Nephron progenitor cell (in vitro differentiated cells): ENCODE results near the gene GNAI3.

Experiments used
- DNase-seq: peaks from one replicate; pipeline ENCODE4 v3.0.0; 2021
- H3K27ac Mint-ChIP-seq: 2 replicates; pipeline ENCODE4 v1.8.0; 2021; ENCODE audit warnings: mild to moderate bottlenecking, moderate library complexity, mixed read lengths
- H3K27me3 Mint-ChIP-seq: 2 replicates; pipeline ENCODE4 v1.8.0; 2021; ENCODE audit warnings: mild to moderate bottlenecking, low read depth, mixed read lengths; ENCODE audit not compliant: poor library complexity
- H3K36me3 Mint-ChIP-seq: 2 replicates; pipeline ENCODE4 v1.8.0; 2021; ENCODE audit warnings: low read depth, mixed read lengths
- H3K4me1 Mint-ChIP-seq: 2 replicates; pipeline ENCODE4 v1.8.0; 2021; ENCODE audit warnings: mixed read lengths
- H3K4me3 Mint-ChIP-seq: 2 replicates; pipeline ENCODE4 v1.8.0; 2021; ENCODE audit warnings: mild to moderate bottlenecking, moderate library complexity, mixed read lengths
- H3K9me3 Mint-ChIP-seq: 2 replicates; pipeline ENCODE4 v1.8.0; 2021; ENCODE audit warnings: mild to moderate bottlenecking, moderate library complexity, mixed read lengths
- TF ChIP-seq, protein P1 (sequence below): fragments of 200-600 bp; sonication (generic); IDR thresholded peaks from 2 replicates; pipeline ENCODE4 v1.5.0; 2021; ENCODE audit warnings: antibody characterized with exemption

GNAI3 gene

DNA sequence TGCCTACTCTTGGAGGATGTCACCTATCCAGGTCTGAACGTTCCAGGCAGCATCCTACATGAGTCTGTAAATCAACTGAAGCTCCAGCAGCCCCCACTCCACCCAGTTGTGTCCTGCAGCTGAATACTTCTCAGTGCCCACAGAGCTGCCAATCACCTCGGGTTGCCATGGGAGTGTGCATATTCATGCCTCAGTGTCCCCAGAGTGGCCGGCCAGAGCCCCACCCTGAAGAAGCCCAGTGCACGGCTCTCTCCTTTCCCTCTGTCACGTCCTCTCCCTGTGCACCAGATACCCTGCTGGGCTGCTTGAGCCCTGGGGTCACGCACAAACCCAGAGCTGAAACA, 91.4 kb downstream of the GNAI3 start:
- no peak for DNase-seq
- Mint-ChIP-seq H3K9me3 (peaks cover 3% of the 10 kb centered on the region), H3K27ac (no peak overlapping the region), H3K36me3 (no peaks in the 10 kb centered on the region), H3K4me1 (peaks cover 31% of the 10 kb centered on the region), H3K27me3 (peaks cover 22% of the 10 kb centered on the region), H3K4me3 (no peak overlapping the region)
- TF ChIP-seq, protein P1, sequence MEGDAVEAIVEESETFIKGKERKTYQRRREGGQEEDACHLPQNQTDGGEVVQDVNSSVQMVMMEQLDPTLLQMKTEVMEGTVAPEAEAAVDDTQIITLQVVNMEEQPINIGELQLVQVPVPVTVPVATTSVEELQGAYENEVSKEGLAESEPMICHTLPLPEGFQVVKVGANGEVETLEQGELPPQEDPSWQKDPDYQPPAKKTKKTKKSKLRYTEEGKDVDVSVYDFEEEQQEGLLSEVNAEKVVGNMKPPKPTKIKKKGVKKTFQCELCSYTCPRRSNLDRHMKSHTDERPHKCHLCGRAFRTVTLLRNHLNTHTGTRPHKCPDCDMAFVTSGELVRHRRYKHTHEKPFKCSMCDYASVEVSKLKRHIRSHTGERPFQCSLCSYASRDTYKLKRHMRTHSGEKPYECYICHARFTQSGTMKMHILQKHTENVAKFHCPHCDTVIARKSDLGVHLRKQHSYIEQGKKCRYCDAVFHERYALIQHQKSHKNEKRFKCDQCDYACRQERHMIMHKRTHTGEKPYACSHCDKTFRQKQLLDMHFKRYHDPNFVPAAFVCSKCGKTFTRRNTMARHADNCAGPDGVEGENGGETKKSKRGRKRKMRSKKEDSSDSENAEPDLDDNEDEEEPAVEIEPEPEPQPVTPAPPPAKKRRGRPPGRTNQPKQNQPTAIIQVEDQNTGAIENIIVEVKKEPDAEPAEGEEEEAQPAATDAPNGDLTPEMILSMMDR = no peak

DNA sequence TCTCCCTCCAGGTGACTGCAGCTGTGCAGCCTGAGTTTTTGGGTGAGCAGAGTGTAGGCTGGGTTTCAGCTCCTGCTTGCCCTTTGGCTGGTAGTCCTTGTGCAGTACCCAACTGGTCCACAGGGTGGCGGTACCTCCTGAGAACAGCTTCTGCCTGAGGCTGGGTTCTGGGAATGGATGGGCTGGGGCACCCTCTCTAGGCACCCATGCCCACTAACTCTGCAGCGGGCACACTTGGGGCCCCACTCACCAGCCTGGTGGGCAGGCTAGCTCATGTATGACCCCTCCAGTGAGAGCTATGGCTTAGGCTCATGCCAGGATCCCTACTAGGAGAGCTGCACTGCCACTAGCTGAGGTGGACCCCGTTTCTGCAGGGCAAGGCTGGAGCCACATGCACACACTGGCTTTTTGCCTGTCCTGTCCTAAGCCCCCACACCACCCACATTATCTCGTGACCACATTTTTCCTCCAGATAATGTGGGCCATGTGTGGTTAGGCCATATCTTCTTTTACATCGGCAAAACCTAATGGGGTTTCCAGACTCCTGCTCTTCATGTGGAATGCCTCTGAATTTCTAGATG, 92.0 kb downstream of the GNAI3 start:
- TF ChIP-seq, protein P1 = peak; percentile 90
- peak; percentile 96 for DNase-seq
- Mint-ChIP-seq H3K9me3 (peaks cover 9% of the 10 kb centered on the region), H3K4me1 (peaks cover 34% of the 10 kb centered on the region), H3K27me3 (peaks cover 27% of the 10 kb centered on the region), H3K27ac (no peak overlapping the region), H3K36me3 (no peaks in the 10 kb centered on the region), H3K4me3 (no peak overlapping the region)

DNA sequence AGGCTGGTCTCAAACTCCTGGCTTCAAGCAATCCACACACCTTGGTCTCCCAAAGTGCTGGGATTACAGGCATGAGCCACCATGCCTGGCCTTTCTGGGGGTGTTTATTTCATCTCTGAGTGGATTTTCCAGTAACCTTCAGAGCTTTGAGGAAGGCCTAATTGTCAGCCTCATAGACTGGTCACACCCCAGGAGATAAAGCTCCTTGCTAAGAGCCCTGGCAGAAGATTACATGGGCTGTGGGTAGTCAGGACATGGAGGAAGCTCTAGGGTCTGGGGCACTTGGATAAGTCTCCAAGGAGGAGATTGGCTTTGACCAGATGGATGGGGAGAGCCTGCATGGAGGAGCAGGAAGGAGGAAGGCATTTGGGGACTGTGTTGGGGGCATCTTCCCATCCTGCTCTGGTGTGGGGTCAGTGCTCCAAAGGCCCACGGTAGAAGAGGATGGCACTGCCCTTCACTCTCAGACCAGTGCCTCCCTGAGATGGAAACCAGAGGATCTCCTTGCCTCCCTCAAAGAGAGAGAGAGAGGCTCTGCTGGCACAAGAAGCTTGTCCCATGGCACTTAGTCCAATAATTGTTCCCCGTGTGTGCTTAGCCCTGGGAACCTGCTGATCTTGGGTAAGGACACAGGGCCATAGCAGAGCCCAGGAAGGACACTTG, 92.8 kb downstream of the GNAI3 start:
- H3K27me3 Mint-ChIP-seq = peaks cover 28% of the 10 kb centered on the region
- H3K9me3 Mint-ChIP-seq = peaks cover 13% of the 10 kb centered on the region
- H3K27ac Mint-ChIP-seq = no peak overlapping the region
- DNase-seq = no peak
- H3K4me3 Mint-ChIP-seq = no peak overlapping the region
- H3K4me1 Mint-ChIP-seq = peaks cover 28% of the 10 kb centered on the region
- H3K36me3 Mint-ChIP-seq = peaks cover 4% of the 10 kb centered on the region
- TF ChIP-seq, protein P1 = no peak

DNA sequence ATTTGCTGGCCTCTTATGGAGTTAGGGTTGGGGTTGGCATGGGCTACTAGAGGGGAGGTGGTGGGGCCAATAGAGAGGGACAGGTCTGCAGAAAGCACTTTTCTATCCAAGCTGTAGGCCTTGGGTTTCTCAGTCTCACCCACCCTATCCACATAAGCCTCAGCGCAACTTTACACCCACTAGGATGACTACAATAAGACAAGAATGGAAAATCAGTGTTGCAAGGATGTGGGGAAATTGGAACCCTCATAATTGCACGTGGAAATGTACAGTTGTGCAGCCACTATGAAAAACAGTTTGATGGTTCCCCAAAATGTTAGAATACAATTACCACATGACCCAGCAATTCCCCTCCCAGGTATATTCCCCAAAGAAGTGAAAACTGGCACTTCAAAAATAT, 93.4 kb downstream of the GNAI3 start:
- H3K27me3 Mint-ChIP-seq = peaks cover 28% of the 10 kb centered on the region

DNA sequence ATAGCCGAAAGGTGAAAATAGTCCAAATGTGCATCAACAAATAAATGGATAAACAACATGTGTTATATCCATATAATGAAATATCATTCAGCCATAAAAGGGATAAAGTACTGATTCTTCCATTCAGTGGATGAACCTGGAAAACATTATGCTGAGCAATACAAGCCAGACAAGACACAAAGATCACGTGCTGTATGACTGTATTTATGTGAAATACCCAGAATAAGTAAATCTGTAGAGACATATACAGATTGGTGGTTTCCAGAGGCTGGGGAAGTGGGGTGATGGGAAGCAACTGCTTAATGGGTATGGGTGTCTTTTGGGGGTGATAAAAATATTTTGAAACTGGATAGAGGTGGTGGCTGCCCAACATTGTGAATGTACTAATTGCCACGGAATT, 94.2 kb downstream of the GNAI3 start:
- peaks cover 21% of the 10 kb centered on the region for H3K4me1 Mint-ChIP-seq
- no peak for DNase-seq
- H3K4me3 Mint-ChIP-seq = no peak overlapping the region
- H3K27ac Mint-ChIP-seq = no peak overlapping the region
- H3K27me3 Mint-ChIP-seq = peaks cover 32% of the 10 kb centered on the region
- TF ChIP-seq, protein P1 = no peak
- H3K36me3 Mint-ChIP-seq = peaks cover 5% of the 10 kb centered on the region
- H3K9me3 Mint-ChIP-seq = peaks cover 23% of the 10 kb centered on the region

More for the DNA sequence above, 93.4 kb downstream of the GNAI3 start:
- Mint-ChIP-seq H3K36me3 (peaks cover 5% of the 10 kb centered on the region), H3K27ac (no peak overlapping the region), H3K4me1 (peaks cover 22% of the 10 kb centered on the region), H3K9me3 (peaks cover 16% of the 10 kb centered on the region), H3K4me3 (no peak overlapping the region)
- TF ChIP-seq, protein P1 = no peak
- no peak for DNase-seq
